GM12801 (cell line): ENCODE measurements around the gene INSRR.

ENCODE experiments used
- TF ChIP-seq, protein P1 (sequence below): IDR thresholded peaks from one replicate; pipeline ENCODE4 v1.5.1; 2011; ENCODE audit warnings: control low read depth; ENCODE audit not compliant: insufficient read length; ENCODE audit errors: extremely low read depth

INSRR gene

DNA sequence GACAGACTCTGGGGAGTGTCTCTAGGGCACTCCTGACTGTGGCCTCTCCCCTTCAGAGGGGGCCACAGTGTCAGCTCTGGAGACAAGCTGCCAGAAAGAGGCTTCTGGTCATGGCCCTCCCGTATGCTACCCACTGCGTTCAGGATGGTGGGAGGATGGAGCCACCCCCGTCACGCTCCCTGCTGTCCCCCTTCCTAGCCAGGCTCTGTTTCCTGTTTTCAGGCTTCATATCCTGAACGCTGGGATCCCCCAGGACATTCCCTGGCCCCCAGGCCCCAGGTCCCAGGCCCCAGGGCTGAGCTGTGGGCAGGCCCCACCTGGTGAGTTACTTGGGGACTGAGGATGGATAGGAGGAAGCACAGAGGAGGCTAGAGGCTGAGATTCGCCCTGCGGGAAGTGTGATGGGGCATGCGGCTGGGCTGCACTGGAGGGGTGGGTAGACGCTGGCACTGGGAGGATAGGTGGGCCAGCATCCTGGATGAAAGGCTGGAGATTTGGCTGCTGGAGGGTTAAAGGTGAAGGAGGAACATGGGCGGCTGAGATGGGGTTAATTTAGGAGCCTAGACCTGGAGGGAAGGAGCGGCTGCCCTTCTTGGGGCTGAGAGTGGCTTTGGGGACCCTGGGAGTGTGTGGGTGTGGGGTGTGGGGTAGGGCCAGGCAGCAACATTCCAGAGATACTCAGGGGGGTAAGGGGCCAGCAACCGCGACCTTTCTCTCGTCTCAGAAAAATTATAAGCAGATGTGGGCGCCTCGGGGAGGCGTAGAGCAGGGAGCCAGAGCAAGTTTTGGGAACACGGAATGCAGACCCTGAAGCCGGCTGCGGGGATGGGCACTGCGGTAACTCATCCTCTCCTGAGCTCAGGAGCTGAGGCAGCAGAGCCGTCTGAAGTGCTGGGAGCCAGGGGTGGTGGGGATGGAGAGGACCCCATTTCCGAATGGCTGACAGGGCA, 43.3 kb upstream of the INSRR start:
- TF ChIP-seq, protein P1, sequence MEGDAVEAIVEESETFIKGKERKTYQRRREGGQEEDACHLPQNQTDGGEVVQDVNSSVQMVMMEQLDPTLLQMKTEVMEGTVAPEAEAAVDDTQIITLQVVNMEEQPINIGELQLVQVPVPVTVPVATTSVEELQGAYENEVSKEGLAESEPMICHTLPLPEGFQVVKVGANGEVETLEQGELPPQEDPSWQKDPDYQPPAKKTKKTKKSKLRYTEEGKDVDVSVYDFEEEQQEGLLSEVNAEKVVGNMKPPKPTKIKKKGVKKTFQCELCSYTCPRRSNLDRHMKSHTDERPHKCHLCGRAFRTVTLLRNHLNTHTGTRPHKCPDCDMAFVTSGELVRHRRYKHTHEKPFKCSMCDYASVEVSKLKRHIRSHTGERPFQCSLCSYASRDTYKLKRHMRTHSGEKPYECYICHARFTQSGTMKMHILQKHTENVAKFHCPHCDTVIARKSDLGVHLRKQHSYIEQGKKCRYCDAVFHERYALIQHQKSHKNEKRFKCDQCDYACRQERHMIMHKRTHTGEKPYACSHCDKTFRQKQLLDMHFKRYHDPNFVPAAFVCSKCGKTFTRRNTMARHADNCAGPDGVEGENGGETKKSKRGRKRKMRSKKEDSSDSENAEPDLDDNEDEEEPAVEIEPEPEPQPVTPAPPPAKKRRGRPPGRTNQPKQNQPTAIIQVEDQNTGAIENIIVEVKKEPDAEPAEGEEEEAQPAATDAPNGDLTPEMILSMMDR: no peak

GRCh38 chr1:156901590-156901900, 42.6 kb upstream of the INSRR start:
- TF ChIP-seq, protein P1: no peak

GRCh38 chr1:156900896-156901589, 42.1 kb upstream of the INSRR start:
- TF ChIP-seq, protein P1: no peak

DNA sequence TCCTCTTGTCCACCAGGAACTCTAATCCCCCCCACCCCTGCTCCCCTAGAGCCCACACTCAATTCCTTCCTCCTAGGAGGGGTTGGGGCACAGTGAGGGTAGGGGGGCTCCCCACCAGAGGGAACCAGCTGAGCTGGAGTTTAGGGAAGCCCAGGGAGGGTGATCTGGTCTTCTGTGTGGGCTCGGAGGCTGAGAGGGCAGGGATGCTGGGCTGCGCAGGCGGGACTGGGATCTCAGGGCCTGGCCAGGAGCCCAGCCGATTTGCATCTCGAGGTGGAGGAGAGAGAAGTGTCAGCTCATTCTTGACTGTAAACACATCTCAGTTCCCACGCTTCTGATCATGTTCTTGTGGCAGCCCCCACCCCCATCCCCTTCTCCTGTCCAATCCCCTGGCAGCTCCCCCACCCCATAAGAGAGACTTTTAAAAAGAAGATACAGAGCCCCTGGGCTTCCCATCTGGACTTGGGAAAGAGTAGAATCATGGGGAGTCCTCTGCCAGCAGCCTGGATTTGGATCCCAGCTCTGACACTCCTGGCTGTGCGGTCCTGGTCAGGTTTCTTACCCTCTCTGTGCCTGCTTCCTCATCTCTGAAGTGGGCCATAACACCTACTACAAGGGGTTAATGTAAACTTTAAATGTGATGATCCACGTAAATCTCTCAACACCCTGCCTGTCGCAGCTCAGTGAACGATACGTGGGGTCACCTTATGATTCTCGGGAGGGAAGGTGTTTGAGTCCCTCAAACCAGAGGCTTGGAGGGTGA, 41.2 kb upstream of the INSRR start:
- TF ChIP-seq, protein P1: no peak

GRCh38 chr1:156898971-156899664, 40.2 kb upstream of the INSRR start:
- TF ChIP-seq, protein P1: no peak

- TF ChIP-seq, protein P1: no peak
Measured at GRCh38 chr1:156898161-156898566, 39.2 kb upstream of the INSRR start.
